Stimulated activated naive CD8-positive, alpha-beta T cell treated with anti-CD3 and anti-CD28 coated beads, Interleukin-15, Interleukin-2, amounts not matched to agents 100 ng/mL and 50 ng/mL, for 24 hours (primary cell): Measurements from ENCODE around the gene SDF4.

Source experiments
- H3K27ac Mint-ChIP-seq: one replicate; pipeline ENCODE4 v1.8.0; 2021; ENCODE audit warnings: mild to moderate bottlenecking, mixed read lengths
- H3K27me3 Mint-ChIP-seq: one replicate; pipeline ENCODE4 v1.8.0; 2021; ENCODE audit warnings: mixed read lengths
- H3K36me3 Mint-ChIP-seq: one replicate; pipeline ENCODE4 v1.8.0; 2021; ENCODE audit warnings: low read depth, mixed read lengths
- H3K4me1 Mint-ChIP-seq: one replicate; pipeline ENCODE4 v1.8.0; 2021; ENCODE audit warnings: low read depth, mixed read lengths
- H3K4me3 Mint-ChIP-seq: one replicate; pipeline ENCODE4 v1.8.0; 2021; ENCODE audit warnings: mild to moderate bottlenecking, mixed read lengths
- H3K9me3 Mint-ChIP-seq: one replicate; pipeline ENCODE4 v1.8.0; 2021; ENCODE audit warnings: mixed read lengths

SDF4 gene

GRCh38 chr1:1267488-1268283, 35.9 kb upstream of the SDF4 start:
- Mint-ChIP-seq H3K27me3 (no peaks in the 10 kb centered on the region), H3K4me3 (no peak overlapping the region), H3K9me3 (no peaks in the 10 kb centered on the region), H3K27ac (no peak overlapping the region), H3K36me3 (peaks cover 42% of the 10 kb centered on the region), H3K4me1 (peaks cover 37% of the 10 kb centered on the region)

GRCh38 chr1:1264868-1265272, 33.1 kb upstream of the SDF4 start:
- Mint-ChIP-seq H3K27me3 (no peaks in the 10 kb centered on the region), H3K9me3 (no peaks in the 10 kb centered on the region), H3K4me1 (peaks cover 15% of the 10 kb centered on the region), H3K36me3 (peaks cover 38% of the 10 kb centered on the region), H3K4me3 (no peak overlapping the region), H3K27ac (no peak overlapping the region)

- H3K27me3 Mint-ChIP-seq, result no peaks in the 10 kb centered on the region
- H3K27ac Mint-ChIP-seq, result no peak overlapping the region
- no peaks in the 10 kb centered on the region for H3K9me3 Mint-ChIP-seq
- H3K4me1 Mint-ChIP-seq, result peaks cover 11% of the 10 kb centered on the region
- peaks cover 42% of the 10 kb centered on the region for H3K36me3 Mint-ChIP-seq
- H3K4me3 Mint-ChIP-seq, result no peak overlapping the region
Observed at GRCh38 chr1:1264026-1264425, 32.2 kb upstream of the SDF4 start.

DNA sequence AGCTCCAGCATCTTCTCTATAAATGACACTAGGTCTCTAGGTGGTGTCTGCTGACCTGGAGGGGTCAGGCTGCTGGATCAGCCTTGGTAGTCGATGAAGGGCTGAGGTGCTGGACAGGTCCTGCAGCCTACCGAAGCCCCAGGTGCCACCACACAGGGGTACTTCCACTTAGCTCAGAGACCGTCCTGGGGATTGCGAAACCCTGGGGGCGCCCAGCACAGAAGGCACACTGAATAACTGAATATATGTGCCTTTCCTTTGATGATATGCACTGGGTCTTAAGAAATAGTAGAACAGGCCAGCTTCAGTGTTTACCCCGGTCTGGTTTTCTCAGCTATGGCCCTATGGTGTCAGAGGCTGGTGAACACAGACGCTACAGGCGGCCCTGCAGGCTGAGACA, 31.0 kb upstream of the SDF4 start:
- H3K4me1 Mint-ChIP-seq, result peaks cover 11% of the 10 kb centered on the region
- no peak overlapping the region for H3K4me3 Mint-ChIP-seq
- peaks cover 39% of the 10 kb centered on the region for H3K36me3 Mint-ChIP-seq
- H3K9me3 Mint-ChIP-seq, result no peaks in the 10 kb centered on the region
- H3K27me3 Mint-ChIP-seq, result no peaks in the 10 kb centered on the region
- no peak overlapping the region for H3K27ac Mint-ChIP-seq

GRCh38 chr1:1262071-1262470, 30.3 kb upstream of the SDF4 start:
- H3K4me1 Mint-ChIP-seq, result peaks cover 11% of the 10 kb centered on the region
- peaks cover 42% of the 10 kb centered on the region for H3K36me3 Mint-ChIP-seq
- H3K4me3 Mint-ChIP-seq, result no peak overlapping the region

GRCh38 chr1:1260843-1261560, 29.2 kb upstream of the SDF4 start:
- peaks cover 43% of the 10 kb centered on the region for H3K36me3 Mint-ChIP-seq
- H3K4me3 Mint-ChIP-seq, result no peak overlapping the region
- H3K27me3 Mint-ChIP-seq, result no peaks in the 10 kb centered on the region
- H3K27ac Mint-ChIP-seq, result peak overlapping the region; percentile 22
- no peaks in the 10 kb centered on the region for H3K9me3 Mint-ChIP-seq
- H3K4me1 Mint-ChIP-seq, result peaks cover 9% of the 10 kb centered on the region

More at GRCh38 chr1:1262071-1262470, 30.3 kb upstream of the SDF4 start:
- Mint-ChIP-seq H3K27ac (no peak overlapping the region), H3K9me3 (no peaks in the 10 kb centered on the region), H3K27me3 (no peaks in the 10 kb centered on the region)

- Mint-ChIP-seq H3K27me3 (no peaks in the 10 kb centered on the region), H3K9me3 (no peaks in the 10 kb centered on the region), H3K4me3 (no peak overlapping the region), H3K27ac (no peak overlapping the region), H3K36me3 (peaks cover 44% of the 10 kb centered on the region), H3K4me1 (peaks cover 6% of the 10 kb centered on the region)
Observed at GRCh38 chr1:1259951-1260600, 28.3 kb upstream of the SDF4 start.

- H3K9me3 Mint-ChIP-seq, result no peaks in the 10 kb centered on the region
- H3K4me1 Mint-ChIP-seq, result peaks cover 6% of the 10 kb centered on the region
- peaks cover 44% of the 10 kb centered on the region for H3K36me3 Mint-ChIP-seq
- no peak overlapping the region for H3K27ac Mint-ChIP-seq
- H3K27me3 Mint-ChIP-seq, result no peaks in the 10 kb centered on the region
- H3K4me3 Mint-ChIP-seq, result no peak overlapping the region
Observed at GRCh38 chr1:1259540-1259939, 27.7 kb upstream of the SDF4 start.

DNA sequence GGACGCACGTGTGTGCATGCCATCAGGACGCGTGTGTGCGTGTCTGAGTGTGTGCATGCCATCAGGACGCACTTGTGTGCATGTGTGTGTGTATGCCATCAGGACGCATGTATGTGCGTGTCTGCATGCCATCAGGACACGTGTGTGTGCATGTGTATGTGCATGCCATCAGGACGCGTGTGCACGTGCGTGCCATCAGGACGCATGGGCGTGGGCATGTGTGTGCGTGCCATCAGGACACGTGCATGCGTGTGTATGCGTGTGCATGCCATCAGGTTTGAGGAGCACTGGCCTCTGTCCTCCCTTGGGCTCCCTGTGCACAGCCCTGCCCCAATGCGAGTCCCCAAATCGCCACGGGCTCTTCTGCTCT, 27.3 kb upstream of the SDF4 start:
- Mint-ChIP-seq H3K9me3 (no peaks in the 10 kb centered on the region), H3K36me3 (peaks cover 44% of the 10 kb centered on the region), H3K4me3 (no peak overlapping the region), H3K27me3 (no peaks in the 10 kb centered on the region), H3K27ac (no peak overlapping the region), H3K4me1 (peaks cover 6% of the 10 kb centered on the region)

DNA sequence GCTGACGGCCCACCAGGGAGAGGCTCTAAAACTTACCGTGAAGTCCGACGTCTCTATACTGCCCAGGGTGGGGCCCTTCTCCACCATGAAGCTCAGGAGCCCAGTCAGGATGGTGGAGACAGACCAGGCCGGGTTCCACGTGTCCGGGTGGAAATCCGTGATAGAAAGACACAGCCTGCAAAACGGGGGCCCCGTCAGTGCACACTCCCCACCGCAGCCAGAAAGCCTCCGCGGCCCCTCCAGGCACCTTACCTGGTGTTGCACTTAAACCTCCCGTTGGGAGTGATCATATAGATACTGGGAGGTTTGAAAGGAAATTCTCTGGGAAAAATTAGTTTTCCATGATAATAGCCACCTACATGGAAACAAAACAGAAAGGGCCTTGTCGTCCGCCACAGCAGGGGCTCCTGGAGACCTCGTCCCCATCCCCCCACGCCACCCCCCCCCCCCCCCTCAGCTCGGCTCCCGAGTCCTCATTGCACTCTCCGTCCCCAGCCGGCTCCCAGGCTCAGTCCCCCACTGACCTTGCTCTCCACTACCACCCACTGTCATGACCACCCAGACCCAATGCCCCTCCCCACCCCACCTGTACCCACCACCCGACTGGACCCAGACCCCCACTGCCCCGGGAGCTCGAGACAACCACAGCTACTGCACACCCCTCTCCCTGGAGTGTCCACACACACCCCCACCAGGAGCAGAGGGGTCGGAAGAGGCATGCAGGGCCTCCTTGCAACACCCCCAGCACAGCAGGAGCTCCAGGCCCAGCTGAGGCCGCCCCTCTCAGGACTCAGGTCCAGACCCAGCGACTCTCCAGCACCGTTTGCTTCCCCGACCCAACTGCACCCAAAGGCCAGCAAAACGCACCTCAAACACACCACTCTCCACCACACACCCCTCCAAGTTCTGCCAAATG, 25.4 kb upstream of the SDF4 start:
- Mint-ChIP-seq H3K4me3 (no peak overlapping the region), H3K4me1 (peaks cover 6% of the 10 kb centered on the region), H3K36me3 (peaks cover 43% of the 10 kb centered on the region), H3K27me3 (no peaks in the 10 kb centered on the region), H3K9me3 (no peaks in the 10 kb centered on the region), H3K27ac (no peak overlapping the region)

DNA sequence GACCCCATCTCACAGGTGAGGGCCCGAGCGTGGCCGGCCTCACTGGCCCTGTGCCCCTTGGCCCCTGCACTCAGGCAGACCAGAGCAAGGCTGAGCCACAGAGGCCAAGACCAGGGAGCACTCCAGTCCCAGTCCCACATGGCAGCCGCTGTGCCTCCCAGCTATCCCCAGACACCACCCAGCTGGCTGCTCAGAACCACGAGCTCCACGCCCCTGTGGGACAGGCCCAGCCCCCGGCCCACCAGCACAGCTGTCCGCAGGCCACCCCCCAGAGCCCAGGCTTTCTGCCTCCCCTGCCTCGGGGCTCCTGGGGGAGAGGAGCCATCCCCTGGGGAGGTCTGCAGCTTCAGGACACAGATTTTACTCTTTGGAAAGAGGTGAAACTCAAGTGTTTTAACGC, 23.8 kb upstream of the SDF4 start:
- H3K27me3 Mint-ChIP-seq, result no peaks in the 10 kb centered on the region
- H3K36me3 Mint-ChIP-seq, result peaks cover 35% of the 10 kb centered on the region
- H3K4me3 Mint-ChIP-seq, result no peak overlapping the region
- H3K4me1 Mint-ChIP-seq, result peaks cover 6% of the 10 kb centered on the region
- H3K27ac Mint-ChIP-seq, result no peak overlapping the region
- no peaks in the 10 kb centered on the region for H3K9me3 Mint-ChIP-seq

DNA sequence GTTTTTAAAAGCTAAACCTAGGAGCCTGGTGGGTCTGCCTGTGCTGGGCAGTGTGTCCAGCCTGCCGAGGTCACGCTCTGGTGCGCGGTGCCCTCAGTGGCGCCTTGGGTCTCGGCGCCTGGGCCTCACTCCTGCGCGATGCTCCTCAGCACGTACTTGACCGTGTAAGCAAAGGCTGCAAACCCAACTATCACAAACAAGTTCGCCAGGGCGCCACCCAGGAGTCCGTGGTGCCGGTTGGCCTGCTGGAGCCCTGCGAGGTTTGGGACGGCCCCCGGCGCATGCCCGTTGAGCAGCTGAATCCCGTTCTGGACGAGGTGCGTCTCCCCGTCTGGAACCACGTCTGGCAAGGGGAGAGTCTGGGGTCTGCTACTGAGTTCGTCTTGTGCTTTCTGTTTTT, 23.3 kb upstream of the SDF4 start:
- Mint-ChIP-seq H3K4me1 (peaks cover 11% of the 10 kb centered on the region), H3K27me3 (no peaks in the 10 kb centered on the region), H3K36me3 (peaks cover 34% of the 10 kb centered on the region), H3K9me3 (no peaks in the 10 kb centered on the region), H3K27ac (no peak overlapping the region), H3K4me3 (no peak overlapping the region)

GRCh38 chr1:1254667-1254998, 22.8 kb upstream of the SDF4 start:
- H3K27me3 Mint-ChIP-seq, result no peaks in the 10 kb centered on the region
- no peak overlapping the region for H3K4me3 Mint-ChIP-seq
- peaks cover 16% of the 10 kb centered on the region for H3K4me1 Mint-ChIP-seq
- no peak overlapping the region for H3K27ac Mint-ChIP-seq
- no peaks in the 10 kb centered on the region for H3K9me3 Mint-ChIP-seq
- peaks cover 30% of the 10 kb centered on the region for H3K36me3 Mint-ChIP-seq

DNA sequence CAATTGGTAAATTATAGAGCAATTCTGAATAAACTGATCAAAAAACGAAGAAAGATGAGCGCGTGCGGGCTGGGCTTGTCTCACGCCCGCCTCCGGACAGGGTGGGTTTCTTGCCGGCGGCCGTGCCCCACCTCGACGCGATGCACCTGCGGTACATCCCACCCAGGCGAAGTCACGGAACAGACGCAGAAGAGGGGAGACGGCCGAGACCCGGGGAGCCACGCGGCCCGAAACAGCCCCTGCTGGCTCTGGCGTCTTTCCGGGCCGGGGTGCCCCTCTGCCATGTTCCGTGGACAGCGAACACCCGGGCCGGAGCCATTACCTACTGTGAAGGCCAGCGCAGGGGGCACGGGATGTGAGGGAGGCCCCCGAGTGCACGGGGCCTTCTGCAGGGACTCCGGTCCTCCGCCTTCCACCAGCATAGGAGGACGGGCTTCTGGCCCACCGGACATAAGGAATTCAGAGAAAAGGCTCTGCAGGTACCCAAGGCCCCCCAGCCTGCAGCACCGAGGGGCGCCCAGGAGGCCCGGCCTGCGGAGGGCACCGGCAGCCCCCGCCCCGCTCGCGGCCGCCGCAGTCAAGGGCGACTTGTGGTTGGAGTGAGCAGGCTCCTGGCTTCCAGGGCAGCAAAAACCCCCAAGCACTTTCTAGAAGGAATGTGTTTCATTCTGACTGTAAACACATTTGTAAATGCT, 22.3 kb upstream of the SDF4 start:
- Mint-ChIP-seq H3K27ac (no peak overlapping the region), H3K4me3 (no peak overlapping the region), H3K36me3 (peaks cover 25% of the 10 kb centered on the region), H3K9me3 (no peaks in the 10 kb centered on the region), H3K27me3 (no peaks in the 10 kb centered on the region), H3K4me1 (peaks cover 18% of the 10 kb centered on the region)
